ENCODE results near the gene PRUNE1.

The PRUNE1 gene

DNA sequence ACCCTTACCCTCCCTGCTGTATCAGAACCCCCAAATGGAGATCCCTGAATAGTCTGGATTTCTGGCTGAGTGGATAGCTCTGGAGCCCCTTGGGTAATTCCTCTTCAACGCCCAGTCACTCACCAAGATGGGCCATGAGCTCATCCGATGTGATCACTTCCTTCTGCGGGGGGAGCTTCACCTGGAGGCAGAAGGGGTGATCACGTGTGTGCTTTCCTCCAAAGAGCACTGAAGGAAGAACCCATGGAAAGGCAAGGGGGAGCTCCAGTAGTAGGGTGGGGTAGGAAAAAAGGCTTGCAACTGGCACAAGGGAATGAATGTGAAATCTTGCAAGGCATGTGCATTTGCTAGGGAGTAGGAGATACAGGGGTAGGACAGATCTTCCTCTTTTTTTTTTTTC lies 6.6 kb upstream of the PRUNE1 start:
- Histone ChIP-seq H3K4me3 (ENCODE audit: low read depth, low read length) (no peak overlapping the region), H3K27ac (no peak overlapping the region), H3K36me3 (replicated peaks) (peaks cover 3% of the 10 kb centered on the region), H3K27me3 (replicated peaks) (no peaks in the 10 kb centered on the region)
- DNase-seq: no peak
- in situ Hi-C loops (cut with HindIII; ENCODE audit: low pct_ligation_motif_present, low sequenced_read_pairs): no loop called here
- no peak for TF ChIP-seq CTCF (IDR thresholded peaks at IDR 0.05; ENCODE audit: low read depth, low read length, missing control alignments)

GRCh38 chr1:151002051-151002450 lies 6.2 kb upstream of the PRUNE1 start:
- no peak overlapping the region for H3K4me3 ChIP-seq (ENCODE audit: low read depth, low read length)
- in situ Hi-C loops (cut with HindIII; ENCODE audit: low pct_ligation_motif_present, low sequenced_read_pairs): no loop called here
- TF ChIP-seq CTCF (IDR thresholded peaks at IDR 0.05; ENCODE audit: low read depth, low read length, missing control alignments): no peak
- H3K27ac ChIP-seq: no peak overlapping the region
- no peak for DNase-seq
- peaks cover 3% of the 10 kb centered on the region for H3K36me3 ChIP-seq (replicated peaks)
- no peaks in the 10 kb centered on the region for H3K27me3 ChIP-seq (replicated peaks)

DNA sequence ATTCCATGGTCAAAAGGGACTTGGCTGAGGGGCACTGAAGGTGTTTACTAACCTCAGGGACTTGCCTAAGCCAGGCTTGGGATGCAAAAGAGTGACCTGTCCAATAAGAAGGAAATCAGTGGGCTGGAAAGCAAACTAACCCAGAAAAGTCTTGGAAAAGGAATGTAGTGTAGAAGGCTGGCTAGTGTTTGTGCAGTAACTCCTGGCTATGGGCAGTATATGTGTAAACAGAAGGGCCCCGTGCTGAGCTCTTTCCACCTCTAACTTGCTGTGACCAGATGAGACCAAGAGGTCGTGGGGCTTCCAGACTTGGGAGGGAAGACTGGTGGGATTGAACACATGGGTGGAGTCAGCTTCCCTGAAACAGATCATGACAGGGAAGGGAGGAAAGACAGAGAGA lies 5.6 kb upstream of the PRUNE1 start:
- TF ChIP-seq CTCF (IDR thresholded peaks at IDR 0.05; ENCODE audit: low read depth, low read length, missing control alignments): no peak
- Histone ChIP-seq H3K36me3 (replicated peaks) (peaks cover 3% of the 10 kb centered on the region), H3K4me3 (ENCODE audit: low read depth, low read length) (no peak overlapping the region), H3K27ac (no peak overlapping the region), H3K27me3 (replicated peaks) (no peaks in the 10 kb centered on the region)
- in situ Hi-C loops (cut with HindIII; ENCODE audit: low pct_ligation_motif_present, low sequenced_read_pairs): no loop called here
- no peak for DNase-seq

DNA sequence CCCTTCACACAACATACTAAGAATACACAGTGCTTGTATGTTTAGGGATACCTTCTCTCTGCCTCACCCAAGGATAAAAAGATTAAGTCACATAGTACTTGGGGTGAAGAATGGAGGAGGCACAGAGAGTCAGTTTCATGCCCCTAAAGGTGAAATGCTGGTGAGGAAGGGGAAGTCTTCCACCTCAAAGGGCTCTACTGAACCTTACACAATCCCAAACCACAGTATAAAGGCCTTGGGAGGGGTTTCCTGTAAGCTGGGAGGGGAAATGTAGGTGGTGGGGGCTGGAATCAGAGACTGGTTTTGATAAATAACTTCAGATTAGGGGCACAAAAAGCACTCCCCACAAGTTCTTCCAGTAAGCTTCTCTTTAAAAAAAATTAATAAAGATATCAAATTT lies 5.1 kb upstream of the PRUNE1 start:
- no peak for DNase-seq
- in situ Hi-C loops (cut with HindIII; ENCODE audit: low pct_ligation_motif_present, low sequenced_read_pairs): no loop called here
- no peaks in the 10 kb centered on the region for H3K36me3 ChIP-seq (replicated peaks)
- TF ChIP-seq CTCF (IDR thresholded peaks at IDR 0.05; ENCODE audit: low read depth, low read length, missing control alignments): no peak
- H3K27me3 ChIP-seq (replicated peaks): no peaks in the 10 kb centered on the region
- H3K27ac ChIP-seq: no peak overlapping the region
- H3K4me3 ChIP-seq (ENCODE audit: low read depth, low read length): no peak overlapping the region

DNA sequence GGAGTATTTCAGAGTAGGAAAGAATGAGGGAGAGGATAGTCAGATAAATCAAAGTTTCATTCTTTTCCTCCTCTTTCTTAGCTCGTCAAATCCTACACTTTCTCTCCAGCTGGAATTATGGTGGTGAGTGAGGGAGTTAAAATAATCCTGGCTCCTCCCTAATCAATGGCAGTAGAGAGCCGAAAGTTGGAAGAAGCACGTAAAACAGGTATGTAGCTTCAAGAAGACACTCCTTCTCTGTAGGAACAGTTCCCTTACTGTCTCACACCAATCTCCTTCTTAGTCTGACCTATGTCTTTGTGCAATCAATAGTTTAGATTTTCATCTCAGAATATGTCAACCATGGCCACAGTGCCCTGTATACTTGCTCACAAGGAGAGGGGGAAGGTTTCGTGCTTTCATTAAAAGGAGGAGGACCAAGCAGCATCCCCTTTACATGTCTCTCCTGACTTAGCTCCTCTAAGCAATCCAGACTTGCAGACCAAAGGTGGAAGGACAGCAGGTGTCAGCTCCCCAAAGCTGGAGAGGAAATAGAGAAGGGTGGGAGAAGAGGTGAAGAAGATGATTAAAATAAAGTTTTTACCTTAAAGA lies 2.4 kb upstream of the PRUNE1 start:
- H3K27me3 ChIP-seq (replicated peaks): no peaks in the 10 kb centered on the region
- in situ Hi-C loops (cut with HindIII; ENCODE audit: low pct_ligation_motif_present, low sequenced_read_pairs): no loop called here
- DNase-seq: no peak
- TF ChIP-seq CTCF (IDR thresholded peaks at IDR 0.05; ENCODE audit: low read depth, low read length, missing control alignments): no peak
- H3K36me3 ChIP-seq (replicated peaks): no peaks in the 10 kb centered on the region
- H3K4me3 ChIP-seq (ENCODE audit: low read depth, low read length): peak overlapping the region; percentile 59
- H3K27ac ChIP-seq: no peak overlapping the region
